K562 (cell line): Measurements from ENCODE around the gene CDCA4. TPM values are rescaled to one million over a fixed set of nuclear protein-coding genes. Genes with fewer than 3 reads are reported as not detected.

Experiments
- ATF7 ChIP-seq: fragments of 450-650 bp; IDR thresholded peaks from 2 replicates; pipeline ENCODE4 v1.7.1; 2014; ENCODE audit warnings: mild to moderate bottlenecking, moderate library complexity
- ETV6 ChIP-seq, 3 experiments: fragments of 150-350 bp in 1 of 3; sonication (generic) in 1 of 3; formaldehyde crosslinking in 1 of 3; IDR thresholded peaks; 2 replicates each; pipeline versions ENCODE4 v1.6.1 to v1.8.0; 2014 to 2022; ENCODE audit warnings: borderline replicate concordance in 2 of 3, low read depth in 2 of 3, antibody characterized with exemption in 1 of 3, low read length in 1 of 3, mild to moderate bottlenecking in 1 of 3, missing genetic modification reagents in 1 of 3
- HDAC8 ChIP-seq: fragments of 450-650 bp; IDR thresholded peaks from 2 replicates; pipeline ENCODE4 v1.6.1; 2016; ENCODE audit warnings: mild to moderate bottlenecking, missing genetic modification characterization, moderate library complexity, missing compliant biosample characterization
- HNRNPUL1 ChIP-seq: fragments of 200-400 bp; formaldehyde crosslinking; IDR thresholded peaks from 2 replicates; pipeline ENCODE4 v1.6.1; 2017; ENCODE audit warnings: low read length
- ILF3 ChIP-seq: fragments of 450-650 bp; IDR thresholded peaks from 2 replicates; pipeline ENCODE4 v1.6.1; 2018; ENCODE audit warnings: antibody characterized with exemption, mild to moderate bottlenecking, moderate library complexity, borderline replicate concordance
- MTA3 ChIP-seq: fragments of 450-650 bp; formaldehyde crosslinking; IDR thresholded peaks from 2 replicates; pipeline ENCODE4 v1.6.1; 2017; ENCODE audit warnings: mild to moderate bottlenecking, borderline replicate concordance
- NFRKB ChIP-seq: fragments of 450-650 bp; IDR thresholded peaks from 2 replicates; pipeline ENCODE4 v1.6.1; 2016; ENCODE audit warnings: low read depth
- PCBP1 ChIP-seq: fragments of 200-400 bp; formaldehyde crosslinking; IDR thresholded peaks from 2 replicates; pipeline ENCODE4 v1.6.1; 2018; ENCODE audit warnings: mild to moderate bottlenecking, low read depth, low read length; ENCODE audit not compliant: poor library complexity, severe bottlenecking
- RNF2 ChIP-seq: sonication (generic); IDR thresholded peaks from 2 replicates; pipeline ENCODE4 v1.6.1; 2016
- SRSF3 ChIP-seq: fragments of 200-400 bp; formaldehyde crosslinking; IDR thresholded peaks from 2 replicates; pipeline ENCODE4 v1.6.1; 2016; ENCODE audit warnings: mild to moderate bottlenecking, low read length, moderate library complexity; ENCODE audit not compliant: insufficient read depth
- STAT5B ChIP-seq: fragments of 250-450 bp; sonication (Bioruptor Pico); IDR thresholded peaks from 2 replicates; pipeline ENCODE4 v1.8.0; 2021; ENCODE audit warnings: mild to moderate bottlenecking, inconsistent platforms
- SUPT5H ChIP-seq: fragments of 450-650 bp; IDR thresholded peaks from 2 replicates; pipeline ENCODE4 v1.6.1; 2016
- YY1 ChIP-seq, 3 experiments: IDR thresholded peaks; 2 replicates each; pipeline ENCODE4 v1.6.1; 2011; ENCODE audit warnings: low read length in 2 of 3, mild to moderate bottlenecking in 2 of 3, moderate library complexity in 2 of 3, borderline replicate concordance in 1 of 3, control low read depth in 1 of 3, low read depth in 1 of 3; ENCODE audit not compliant: insufficient read depth in 3 of 3, insufficient replicate concordance in 2 of 3, control insufficient read depth in 1 of 3, insufficient read length in 1 of 3; ENCODE audit errors: extremely low read depth in 1 of 3
- polyA plus RNA-seq, 8 experiments: library from polyadenylated mRNA; depleted of rRNA in 4 of 8; stranded (reverse) in 5 of 8; unstranded in 3 of 8; fragments of >200 nt; fragmentation: Nextera tagmentation in 2 of 8; fragmentation: Illumina TruSeq in 1 of 8; extraction: Ambion mirVana in 2 of 8; extraction: Trizol in 1 of 8; gene quantifications; 2 replicates each; pipeline versions ENCODE4 v1.2.1 to v1.2.3, GENCODE V29; 2011 to 2014; ENCODE audit warnings: inconsistent platforms in 1 of 8, missing spikeins in 1 of 8
- total RNA-seq, 7 experiments: library from RNA; depleted of rRNA in 6 of 7; stranded (reverse); fragments of >200 nt in 6 of 7; fragmentation: Illumina TruSeq in 2 of 7; extraction: Trizol in 2 of 7; gene quantifications; 2 replicates each; pipeline versions ENCODE4 v1.2.1 to v1.2.3, GENCODE V29; 2011 to 2021; ENCODE audit warnings: low replicate concordance in 1 of 7
- TF ChIP-seq, protein P1 (sequence below): sonication (generic); formaldehyde crosslinking; IDR thresholded peaks from 2 replicates; pipeline ENCODE4 v1.8.0; 2022; ENCODE audit warnings: mild to moderate bottlenecking, missing genetic modification reagents
- TF ChIP-seq, protein P2 (sequence below): fragments of 250-450 bp; sonication (Bioruptor Pico); IDR thresholded peaks from 2 replicates; pipeline ENCODE4 v1.8.0; 2022; ENCODE audit warnings: moderate library complexity, mild to moderate bottlenecking, inconsistent platforms
- TF ChIP-seq, protein P3 (sequence below): sonication (generic); formaldehyde crosslinking; IDR thresholded peaks from 2 replicates; pipeline ENCODE4 v1.8.0; 2023; ENCODE audit warnings: mild to moderate bottlenecking, missing genetic modification reagents

The CDCA4 gene
- total and polyA plus RNA-seq, 9 of the 15 experiments (the other 6 are each of a cell fraction or from before 2014, with no cell fraction given) = 6.6 to 44.2 (median 23.0) TPM

DNA sequence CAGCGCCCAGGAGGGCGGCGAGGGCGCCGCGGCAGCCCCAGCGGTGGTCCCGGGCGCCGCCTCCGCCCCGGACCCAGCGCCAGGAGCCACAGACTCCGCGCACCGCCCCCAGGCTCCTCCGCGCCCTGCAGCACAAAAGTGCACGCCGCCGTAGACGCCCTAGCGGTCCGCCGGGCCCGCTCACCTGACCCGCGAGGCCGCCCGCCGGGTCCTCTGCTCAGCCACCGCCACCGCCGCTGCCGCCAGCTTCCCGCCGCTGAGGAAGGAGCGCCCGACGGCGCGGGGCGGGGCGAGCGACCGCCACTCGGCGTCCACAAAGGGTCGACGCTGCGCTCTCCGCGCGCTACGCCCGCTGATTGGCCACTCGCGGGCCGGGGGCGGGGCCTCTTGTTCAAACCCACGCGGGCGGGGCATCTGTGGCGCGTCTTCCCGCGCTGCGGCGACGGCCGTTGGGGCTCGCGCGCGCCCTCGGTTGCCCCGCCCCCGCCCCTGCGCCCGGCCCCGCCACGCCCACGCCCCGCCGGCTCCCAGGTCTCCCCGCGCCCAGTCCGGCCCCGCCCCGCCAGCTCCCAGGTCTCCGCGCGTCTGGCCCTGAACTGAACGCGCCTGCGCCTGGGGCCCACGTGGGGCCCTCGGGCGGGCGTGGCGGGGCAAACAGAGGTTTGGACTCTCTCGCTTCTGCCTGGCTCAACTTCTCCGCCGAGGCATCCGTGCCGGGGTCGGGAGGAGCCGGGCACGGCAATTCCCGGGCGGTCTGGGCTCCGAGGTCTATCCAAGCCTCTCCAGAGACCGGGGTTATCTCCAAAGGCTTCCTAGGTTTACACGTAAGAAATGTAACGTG is at the start of gene CDCA4 (continued):
- TF ChIP-seq ATF7 = no peak
- TF ChIP-seq SRSF3 = no peak
- TF ChIP-seq HNRNPUL1 = no peak
- peak; percentile 48 for TF ChIP-seq SUPT5H
- TF ChIP-seq MTA3 = no peak
- TF ChIP-seq RNF2 = no peak
- peak in 2 of 3 experiments; percentile 16 to 53 for TF ChIP-seq YY1 (IDR thresholded peaks at IDR 0.05; ENCODE audit: borderline replicate concordance in 1 of 3, control insufficient read depth in 1 of 3, extremely low read depth in 1 of 3, insufficient read depth in 3 of 3, insufficient read length in 1 of 3, insufficient replicate concordance in 2 of 3, low read depth in 1 of 3, low read length in 2 of 3)
- TF ChIP-seq STAT5B (CRISPR knock-in tag) = no peak
- TF ChIP-seq HDAC8 (tag) = no peak
- TF ChIP-seq NFRKB = no peak
- TF ChIP-seq, protein P1, sequence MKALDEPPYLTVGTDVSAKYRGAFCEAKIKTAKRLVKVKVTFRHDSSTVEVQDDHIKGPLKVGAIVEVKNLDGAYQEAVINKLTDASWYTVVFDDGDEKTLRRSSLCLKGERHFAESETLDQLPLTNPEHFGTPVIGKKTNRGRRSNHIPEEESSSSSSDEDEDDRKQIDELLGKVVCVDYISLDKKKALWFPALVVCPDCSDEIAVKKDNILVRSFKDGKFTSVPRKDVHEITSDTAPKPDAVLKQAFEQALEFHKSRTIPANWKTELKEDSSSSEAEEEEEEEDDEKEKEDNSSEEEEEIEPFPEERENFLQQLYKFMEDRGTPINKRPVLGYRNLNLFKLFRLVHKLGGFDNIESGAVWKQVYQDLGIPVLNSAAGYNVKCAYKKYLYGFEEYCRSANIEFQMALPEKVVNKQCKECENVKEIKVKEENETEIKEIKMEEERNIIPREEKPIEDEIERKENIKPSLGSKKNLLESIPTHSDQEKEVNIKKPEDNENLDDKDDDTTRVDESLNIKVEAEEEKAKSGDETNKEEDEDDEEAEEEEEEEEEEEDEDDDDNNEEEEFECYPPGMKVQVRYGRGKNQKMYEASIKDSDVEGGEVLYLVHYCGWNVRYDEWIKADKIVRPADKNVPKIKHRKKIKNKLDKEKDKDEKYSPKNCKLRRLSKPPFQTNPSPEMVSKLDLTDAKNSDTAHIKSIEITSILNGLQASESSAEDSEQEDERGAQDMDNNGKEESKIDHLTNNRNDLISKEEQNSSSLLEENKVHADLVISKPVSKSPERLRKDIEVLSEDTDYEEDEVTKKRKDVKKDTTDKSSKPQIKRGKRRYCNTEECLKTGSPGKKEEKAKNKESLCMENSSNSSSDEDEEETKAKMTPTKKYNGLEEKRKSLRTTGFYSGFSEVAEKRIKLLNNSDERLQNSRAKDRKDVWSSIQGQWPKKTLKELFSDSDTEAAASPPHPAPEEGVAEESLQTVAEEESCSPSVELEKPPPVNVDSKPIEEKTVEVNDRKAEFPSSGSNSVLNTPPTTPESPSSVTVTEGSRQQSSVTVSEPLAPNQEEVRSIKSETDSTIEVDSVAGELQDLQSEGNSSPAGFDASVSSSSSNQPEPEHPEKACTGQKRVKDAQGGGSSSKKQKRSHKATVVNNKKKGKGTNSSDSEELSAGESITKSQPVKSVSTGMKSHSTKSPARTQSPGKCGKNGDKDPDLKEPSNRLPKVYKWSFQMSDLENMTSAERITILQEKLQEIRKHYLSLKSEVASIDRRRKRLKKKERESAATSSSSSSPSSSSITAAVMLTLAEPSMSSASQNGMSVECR (CRISPR knock-in tag) = peak; percentile 31; the same call in 1 of the 2 replicates
- TF ChIP-seq, protein P2, sequence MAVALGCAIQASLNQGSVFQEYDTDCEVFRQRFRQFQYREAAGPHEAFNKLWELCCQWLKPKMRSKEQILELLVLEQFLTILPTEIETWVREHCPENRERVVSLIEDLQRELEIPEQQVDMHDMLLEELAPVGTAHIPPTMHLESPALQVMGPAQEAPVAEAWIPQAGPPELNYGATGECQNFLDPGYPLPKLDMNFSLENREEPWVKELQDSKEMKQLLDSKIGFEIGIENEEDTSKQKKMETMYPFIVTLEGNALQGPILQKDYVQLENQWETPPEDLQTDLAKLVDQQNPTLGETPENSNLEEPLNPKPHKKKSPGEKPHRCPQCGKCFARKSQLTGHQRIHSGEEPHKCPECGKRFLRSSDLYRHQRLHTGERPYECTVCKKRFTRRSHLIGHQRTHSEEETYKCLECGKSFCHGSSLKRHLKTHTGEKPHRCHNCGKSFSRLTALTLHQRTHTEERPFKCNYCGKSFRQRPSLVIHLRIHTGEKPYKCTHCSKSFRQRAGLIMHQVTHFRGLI = no peak
- TF ChIP-seq ILF3 = no peak
- TF ChIP-seq PCBP1 = peak; percentile 19
- no peak for TF ChIP-seq ETV6 (IDR thresholded peaks at IDR 0.05; ENCODE audit: borderline replicate concordance in 1 of 2, low read depth in 2 of 2, low read length in 1 of 2)
- no peak for TF ChIP-seq ETV6 (CRISPR knock-in tag; IDR thresholded peaks at IDR 0.05; ENCODE audit: borderline replicate concordance)
- TF ChIP-seq, protein P3, sequence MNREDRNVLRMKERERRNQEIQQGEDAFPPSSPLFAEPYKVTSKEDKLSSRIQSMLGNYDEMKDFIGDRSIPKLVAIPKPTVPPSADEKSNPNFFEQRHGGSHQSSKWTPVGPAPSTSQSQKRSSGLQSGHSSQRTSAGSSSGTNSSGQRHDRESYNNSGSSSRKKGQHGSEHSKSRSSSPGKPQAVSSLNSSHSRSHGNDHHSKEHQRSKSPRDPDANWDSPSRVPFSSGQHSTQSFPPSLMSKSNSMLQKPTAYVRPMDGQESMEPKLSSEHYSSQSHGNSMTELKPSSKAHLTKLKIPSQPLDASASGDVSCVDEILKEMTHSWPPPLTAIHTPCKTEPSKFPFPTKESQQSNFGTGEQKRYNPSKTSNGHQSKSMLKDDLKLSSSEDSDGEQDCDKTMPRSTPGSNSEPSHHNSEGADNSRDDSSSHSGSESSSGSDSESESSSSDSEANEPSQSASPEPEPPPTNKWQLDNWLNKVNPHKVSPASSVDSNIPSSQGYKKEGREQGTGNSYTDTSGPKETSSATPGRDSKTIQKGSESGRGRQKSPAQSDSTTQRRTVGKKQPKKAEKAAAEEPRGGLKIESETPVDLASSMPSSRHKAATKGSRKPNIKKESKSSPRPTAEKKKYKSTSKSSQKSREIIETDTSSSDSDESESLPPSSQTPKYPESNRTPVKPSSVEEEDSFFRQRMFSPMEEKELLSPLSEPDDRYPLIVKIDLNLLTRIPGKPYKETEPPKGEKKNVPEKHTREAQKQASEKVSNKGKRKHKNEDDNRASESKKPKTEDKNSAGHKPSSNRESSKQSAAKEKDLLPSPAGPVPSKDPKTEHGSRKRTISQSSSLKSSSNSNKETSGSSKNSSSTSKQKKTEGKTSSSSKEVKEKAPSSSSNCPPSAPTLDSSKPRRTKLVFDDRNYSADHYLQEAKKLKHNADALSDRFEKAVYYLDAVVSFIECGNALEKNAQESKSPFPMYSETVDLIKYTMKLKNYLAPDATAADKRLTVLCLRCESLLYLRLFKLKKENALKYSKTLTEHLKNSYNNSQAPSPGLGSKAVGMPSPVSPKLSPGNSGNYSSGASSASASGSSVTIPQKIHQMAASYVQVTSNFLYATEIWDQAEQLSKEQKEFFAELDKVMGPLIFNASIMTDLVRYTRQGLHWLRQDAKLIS = no peak
